ENCODE measurements around the gene IMP4. TPM values are rescaled to one million over a fixed set of nuclear protein-coding genes. Genes with fewer than 3 reads are reported as not detected.

Gene IMP4
- total and polyA plus RNA-seq, 2 experiments from 2014 or later: 52.4 to 56.4 TPM

DNA sequence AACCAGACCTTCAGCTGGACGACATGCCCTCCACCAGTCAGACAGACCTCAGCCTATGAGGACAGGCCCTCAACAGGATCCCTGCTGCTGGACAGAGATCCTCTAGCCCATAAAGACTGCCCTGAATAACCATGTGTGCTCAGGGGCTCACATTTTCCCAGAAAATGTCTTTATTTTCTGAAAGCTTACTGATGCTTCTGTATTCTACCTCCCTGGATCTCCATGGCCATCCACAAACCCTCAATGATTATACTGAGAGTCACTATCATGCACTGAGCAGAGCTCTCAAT lies 11.4 kb downstream of the IMP4 start:
- Histone ChIP-seq H3K27me3 (no peaks in the 10 kb centered on the region), H4K20me1 (ENCODE audit: insufficient read depth, poor library complexity, severe bottlenecking) (no peaks in the 10 kb centered on the region), H3K4me1 (ENCODE audit: insufficient read depth) (no peaks in the 10 kb centered on the region), H3K9me2 (replicated peaks; ENCODE audit: insufficient read depth) (no peaks in the 10 kb centered on the region), H3K27ac (no peak overlapping the region), H3K4me2 (peak overlapping the region; percentile 96), H3K4me3 (no peak overlapping the region), H3K79me2 (no peaks in the 10 kb centered on the region), H2AFZ (no peak overlapping the region), H3K36me3 (replicated peaks; ENCODE audit: insufficient read depth, low read depth) (no peaks in the 10 kb centered on the region), H3K9me3 (ENCODE audit: low read depth) (no peaks in the 10 kb centered on the region)
- TF ChIP-seq EZH2 (IDR thresholded peaks at IDR 0.05; ENCODE audit: borderline replicate concordance) (no peak), EZH2phosphoT487 (IDR thresholded peaks at IDR 0.05; ENCODE audit: low read depth, severe bottlenecking, unreplicated experiment) (no peak)
- TF ChIP-seq, protein P1, sequence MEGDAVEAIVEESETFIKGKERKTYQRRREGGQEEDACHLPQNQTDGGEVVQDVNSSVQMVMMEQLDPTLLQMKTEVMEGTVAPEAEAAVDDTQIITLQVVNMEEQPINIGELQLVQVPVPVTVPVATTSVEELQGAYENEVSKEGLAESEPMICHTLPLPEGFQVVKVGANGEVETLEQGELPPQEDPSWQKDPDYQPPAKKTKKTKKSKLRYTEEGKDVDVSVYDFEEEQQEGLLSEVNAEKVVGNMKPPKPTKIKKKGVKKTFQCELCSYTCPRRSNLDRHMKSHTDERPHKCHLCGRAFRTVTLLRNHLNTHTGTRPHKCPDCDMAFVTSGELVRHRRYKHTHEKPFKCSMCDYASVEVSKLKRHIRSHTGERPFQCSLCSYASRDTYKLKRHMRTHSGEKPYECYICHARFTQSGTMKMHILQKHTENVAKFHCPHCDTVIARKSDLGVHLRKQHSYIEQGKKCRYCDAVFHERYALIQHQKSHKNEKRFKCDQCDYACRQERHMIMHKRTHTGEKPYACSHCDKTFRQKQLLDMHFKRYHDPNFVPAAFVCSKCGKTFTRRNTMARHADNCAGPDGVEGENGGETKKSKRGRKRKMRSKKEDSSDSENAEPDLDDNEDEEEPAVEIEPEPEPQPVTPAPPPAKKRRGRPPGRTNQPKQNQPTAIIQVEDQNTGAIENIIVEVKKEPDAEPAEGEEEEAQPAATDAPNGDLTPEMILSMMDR (IDR thresholded peaks at IDR 0.05; ENCODE audit: poor library complexity): no peak
- DNase-seq (ENCODE audit: low spot score): no peak
- WGBS (ENCODE audit: low lambda C conversion rate, missing lambda C conversion rate): 92% methylated on average over 1 of the region's 1 CpG

- Histone ChIP-seq H3K9me2 (replicated peaks; ENCODE audit: insufficient read depth) (no peaks in the 10 kb centered on the region), H3K79me2 (no peaks in the 10 kb centered on the region), H4K20me1 (ENCODE audit: insufficient read depth, poor library complexity, severe bottlenecking) (no peaks in the 10 kb centered on the region), H3K27me3 (no peaks in the 10 kb centered on the region), H2AFZ (peak overlapping the region; percentile 92), H3K27ac (peak overlapping the region; percentile 42), H3K4me3 (peak overlapping the region; percentile 77), H3K4me2 (peak overlapping the region; percentile 96), H3K36me3 (replicated peaks; ENCODE audit: insufficient read depth, low read depth) (no peaks in the 10 kb centered on the region), H3K4me1 (ENCODE audit: insufficient read depth) (no peaks in the 10 kb centered on the region), H3K9me3 (ENCODE audit: low read depth) (no peaks in the 10 kb centered on the region)
- 17% methylated on average over 21 of the region's 21 CpGs for WGBS (ENCODE audit: low lambda C conversion rate, missing lambda C conversion rate)
- TF ChIP-seq EZH2 (IDR thresholded peaks at IDR 0.05; ENCODE audit: borderline replicate concordance) (no peak), EZH2phosphoT487 (IDR thresholded peaks at IDR 0.05; ENCODE audit: low read depth, severe bottlenecking, unreplicated experiment) (no peak)
- TF ChIP-seq, protein P1 (IDR thresholded peaks at IDR 0.05; ENCODE audit: poor library complexity): no peak
- no peak for DNase-seq (ENCODE audit: low spot score)
Observed at GRCh38 chr2:130355172-130355577, 12.5 kb downstream of the IMP4 start.

- TF ChIP-seq, protein P1 (IDR thresholded peaks at IDR 0.05; ENCODE audit: poor library complexity): peak; percentile 55
- TF ChIP-seq EZH2phosphoT487 (IDR thresholded peaks at IDR 0.05; ENCODE audit: low read depth, severe bottlenecking, unreplicated experiment) (no peak), EZH2 (IDR thresholded peaks at IDR 0.05; ENCODE audit: borderline replicate concordance) (no peak)
- Histone ChIP-seq H3K27me3 (no peaks in the 10 kb centered on the region), H2AFZ (peak within 1 kb of the TSS; percentile 92), H3K27ac (peak within 1 kb of the TSS; percentile 76), H3K79me2 (no peaks in the 10 kb centered on the region), H3K4me3 (peak within 1 kb of the TSS; percentile 77), H3K4me1 (ENCODE audit: insufficient read depth) (no peaks in the 10 kb centered on the region), H4K20me1 (ENCODE audit: insufficient read depth, poor library complexity, severe bottlenecking) (no peaks in the 10 kb centered on the region), H3K9me2 (replicated peaks; ENCODE audit: insufficient read depth) (no peaks in the 10 kb centered on the region), H3K4me2 (peak within 1 kb of the TSS; percentile 96), H3K9me3 (ENCODE audit: low read depth) (no peaks in the 10 kb centered on the region), H3K36me3 (replicated peaks; ENCODE audit: insufficient read depth, low read depth) (no peaks in the 10 kb centered on the region)
- DNase-seq (ENCODE audit: low spot score): peak; percentile 94
- under 1% methylated on average over 71 of the region's 107 CpGs for WGBS (ENCODE audit: low lambda C conversion rate, missing lambda C conversion rate)
Observed at GRCh38 chr2:130355578-130356431, 13.1 kb downstream of the IMP4 start, which contains the start of gene PTPN18. Gene PTPN18 (plus strand): TSS chr2:130356056. CDS start chr2:130356108, 52 bp downstream.

Data from hepatocyte (in vitro differentiated cells).